Stomach (tissue), 4 donors: ENCODE results near the gene ASMT.

Source experiments
- CTCF ChIP-seq, 7 experiments: fragments of 450-650 bp in 4 of 7; fragments of 200-600 bp in 3 of 7; sonication (generic) in 3 of 7; IDR thresholded peaks; one replicate each; pipeline ENCODE4 v1.5.1; 2016 to 2019; ENCODE audit warnings: antibody characterized with exemption in 7 of 7, control low read depth in 2 of 7, mild to moderate bottlenecking in 1 of 7
- EP300 ChIP-seq: sonication (generic); formaldehyde crosslinking; IDR thresholded peaks from one replicate; pipeline ENCODE4 v1.6.1; 2017; ENCODE audit warnings: antibody characterized with exemption
- POLR2A ChIP-seq, 4 donors: fragments of 450-650 bp; IDR thresholded peaks; one replicate each; pipeline ENCODE4 v1.6.1; 2016; ENCODE audit warnings: antibody characterized with exemption in 4 of 4, control low read depth in 2 of 4, mild to moderate bottlenecking in 1 of 4, moderate library complexity in 1 of 4

- TF ChIP-seq CTCF (IDR thresholded peaks at IDR 0.05) (no peak), POLR2A (IDR thresholded peaks at IDR 0.05) (no peak), EP300 (no peak)
Measured at GRCh38 chrX:1659664-1660461, 45.0 kb downstream of the ASMT start.
